Fibroblast of lung (primary cell): Measurements from ENCODE around the gene SIX1.

Experiments
- CTCF ChIP-seq, 2 donors: IDR thresholded peaks in 1 of 2; conservative IDR thresholded peaks in 1 of 2; 1 replicate in 1 of 2; 2 replicates in 1 of 2; pipeline ENCODE4 v1.5.1; 2011 to 2012; ENCODE audit warnings: low read length in 2 of 2, control low read depth in 1 of 2, inconsistent platforms in 1 of 2, low read depth in 1 of 2, mild to moderate bottlenecking in 1 of 2
- EZH2 ChIP-seq: IDR thresholded peaks from 2 replicates; pipeline ENCODE4 v1.5.1; 2012; ENCODE audit warnings: low read length, control low read depth, mild to moderate bottlenecking; ENCODE audit errors: missing control alignments

GRCh38 chr14:60647081-60647836, 2.0 kb downstream of the SIX1 start:
- TF ChIP-seq CTCF (conservative IDR thresholded peaks at IDR 0.05 in 1 of 2, IDR thresholded peaks at IDR 0.05 in 1 of 2; ENCODE audit: low read depth in 1 of 2, low read length in 2 of 2) (no peak), EZH2 (peak; percentile 77)
